ENCODE results near the gene FBLN2.

- no peak for TF ChIP-seq REST (IDR thresholded peaks at IDR 0.05)
- no peak for TF ChIP-seq CTCF (IDR thresholded peaks at IDR 0.05; ENCODE audit: low read depth, low read length, missing input control)
- TF ChIP-seq TAF1 (conservative IDR thresholded peaks at IDR 0.05), result no peak
- TF ChIP-seq EGR1 (IDR thresholded peaks at IDR 0.05; ENCODE audit: low read depth in 2 of 2), result no peak
- TF ChIP-seq YY1 (IDR thresholded peaks at IDR 0.05), result no peak
- no peak for TF ChIP-seq RAD21 (IDR thresholded peaks at IDR 0.05)
- no peak for TF ChIP-seq MAX (IDR thresholded peaks at IDR 0.05)
- no peak for TF ChIP-seq RXRA (IDR thresholded peaks at IDR 0.05)
- TF ChIP-seq HNF4G (IDR thresholded peaks at IDR 0.05), result no peak
- no peak for TF ChIP-seq ATF3 (IDR thresholded peaks at IDR 0.05)
- no peak for TF ChIP-seq JUND (IDR thresholded peaks at IDR 0.05)
- no peak for TF ChIP-seq GABPA (IDR thresholded peaks at IDR 0.05 in 1 of 2, conservative IDR thresholded peaks at IDR 0.05 in 1 of 2)
- TF ChIP-seq SP1 (IDR thresholded peaks at IDR 0.05), result no peak
These were observed 16.9 kb downstream of the FBLN2 start for GRCh38 chr3:13565581-13566452.
